Tibial nerve (tissue), 4 donors: Measurements from ENCODE around the gene CEP112. TPM values are rescaled to one million over a fixed set of nuclear protein-coding genes. Genes with fewer than 3 reads are reported as not detected.

Experiments
- DNase-seq, 2 donors: peaks; one replicate each; pipeline ENCODE4 v3.0.0-alpha.2; 2019; ENCODE audit warnings: low spot score in 2 of 2
- H3K27ac ChIP-seq, 4 donors: fragments of 200-600 bp; sonication (generic) in 3 of 4; one replicate each; pipeline ENCODE4 v1.5.1; 2017 to 2019; ENCODE audit warnings: mild to moderate bottlenecking in 1 of 4
- H3K27me3 ChIP-seq, 2 donors: fragments of 200-600 bp; sonication (generic) in 1 of 2; one replicate each; pipeline versions ENCODE4 v1.5.1 to v1.6.0; 2017 to 2019
- H3K36me3 ChIP-seq, 3 donors: fragments of 200-600 bp; sonication (generic); one replicate each; pipeline ENCODE4 v1.5.1; 2018 to 2019
- H3K4me1 ChIP-seq, 4 donors: fragments of 200-600 bp; sonication (generic) in 3 of 4; one replicate each; pipeline ENCODE4 v1.5.1; 2017 to 2019
- H3K4me3 ChIP-seq, 4 donors: fragments of 200-600 bp; sonication (generic) in 3 of 4; one replicate each; pipeline ENCODE4 v1.5.1; 2017 to 2019; ENCODE audit warnings: mild to moderate bottlenecking in 1 of 4, moderate library complexity in 1 of 4
- H3K9me3 ChIP-seq, 4 donors: fragments of 200-600 bp; sonication (generic) in 3 of 4; one replicate each; pipeline ENCODE4 v1.5.1; 2017 to 2019
- EP300 ChIP-seq, 2 donors: sonication (generic); formaldehyde crosslinking; IDR thresholded peaks; one replicate each; pipeline ENCODE4 v1.6.1; 2017; ENCODE audit warnings: antibody characterized with exemption in 2 of 2, mild to moderate bottlenecking in 1 of 2
- POLR2A ChIP-seq, 2 donors: fragments of 450-650 bp; IDR thresholded peaks; one replicate each; pipeline ENCODE4 v1.6.1; 2017; ENCODE audit warnings: antibody characterized with exemption in 2 of 2, mild to moderate bottlenecking in 2 of 2, moderate library complexity in 2 of 2
- WGBS, 2 donors: methylation state at CpG; one replicate each; pipeline ENCODE4 v1.1.5; 2018; 5-methylcytosine and 5-hydroxymethylcytosine counted together
- total RNA-seq, 4 donors: library from RNA; depleted of rRNA; stranded (reverse); fragments of >200 nt; gene quantifications; one replicate each; pipeline ENCODE4 v1.1.0, GENCODE V29; 2016
- TF ChIP-seq, protein P1 (sequence below), 5 experiments: fragments of 200-600 bp in 3 of 5; fragments of 450-650 bp in 2 of 5; sonication (generic) in 3 of 5; IDR thresholded peaks; one replicate each; pipeline ENCODE4 v1.5.1; 2016 to 2019; ENCODE audit warnings: antibody characterized with exemption in 5 of 5, mild to moderate bottlenecking in 3 of 5, moderate library complexity in 2 of 5

Gene CEP112
- total RNA-seq, 4 donors from 2014 or later, result 26.0 to 46.8 (median 34.2) TPM

DNA sequence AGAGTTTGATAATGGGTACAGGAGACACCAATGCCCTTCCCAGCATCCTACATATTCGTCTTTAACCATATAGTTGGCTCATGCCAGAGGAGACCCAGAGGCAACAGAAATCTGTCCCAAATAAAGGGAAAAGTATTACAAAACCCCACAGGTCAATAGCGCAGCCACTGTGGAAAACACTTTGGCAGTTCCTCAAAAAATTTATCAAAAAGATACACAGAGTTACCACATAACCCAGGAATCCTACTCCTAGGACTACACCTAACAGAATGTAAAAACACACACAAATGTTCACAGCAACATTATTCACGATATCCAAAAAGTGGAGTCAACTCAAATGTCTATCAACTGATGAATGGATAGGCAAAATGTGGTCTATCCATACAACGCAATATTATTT lies 135.8 kb downstream of the CEP112 start:
- H3K9me3 ChIP-seq, result peaks cover 0 to 15% (median 0%) of the 10 kb centered on the region in 4 donors
- TF ChIP-seq, protein P1, sequence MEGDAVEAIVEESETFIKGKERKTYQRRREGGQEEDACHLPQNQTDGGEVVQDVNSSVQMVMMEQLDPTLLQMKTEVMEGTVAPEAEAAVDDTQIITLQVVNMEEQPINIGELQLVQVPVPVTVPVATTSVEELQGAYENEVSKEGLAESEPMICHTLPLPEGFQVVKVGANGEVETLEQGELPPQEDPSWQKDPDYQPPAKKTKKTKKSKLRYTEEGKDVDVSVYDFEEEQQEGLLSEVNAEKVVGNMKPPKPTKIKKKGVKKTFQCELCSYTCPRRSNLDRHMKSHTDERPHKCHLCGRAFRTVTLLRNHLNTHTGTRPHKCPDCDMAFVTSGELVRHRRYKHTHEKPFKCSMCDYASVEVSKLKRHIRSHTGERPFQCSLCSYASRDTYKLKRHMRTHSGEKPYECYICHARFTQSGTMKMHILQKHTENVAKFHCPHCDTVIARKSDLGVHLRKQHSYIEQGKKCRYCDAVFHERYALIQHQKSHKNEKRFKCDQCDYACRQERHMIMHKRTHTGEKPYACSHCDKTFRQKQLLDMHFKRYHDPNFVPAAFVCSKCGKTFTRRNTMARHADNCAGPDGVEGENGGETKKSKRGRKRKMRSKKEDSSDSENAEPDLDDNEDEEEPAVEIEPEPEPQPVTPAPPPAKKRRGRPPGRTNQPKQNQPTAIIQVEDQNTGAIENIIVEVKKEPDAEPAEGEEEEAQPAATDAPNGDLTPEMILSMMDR (IDR thresholded peaks at IDR 0.05), result no peak
- TF ChIP-seq POLR2A (IDR thresholded peaks at IDR 0.05), result no peak
- TF ChIP-seq EP300 (IDR thresholded peaks at IDR 0.05), result no peak
- 94 to 97% methylated on average over 4 of the region's 4 CpGs for WGBS, 2 donors

DNA sequence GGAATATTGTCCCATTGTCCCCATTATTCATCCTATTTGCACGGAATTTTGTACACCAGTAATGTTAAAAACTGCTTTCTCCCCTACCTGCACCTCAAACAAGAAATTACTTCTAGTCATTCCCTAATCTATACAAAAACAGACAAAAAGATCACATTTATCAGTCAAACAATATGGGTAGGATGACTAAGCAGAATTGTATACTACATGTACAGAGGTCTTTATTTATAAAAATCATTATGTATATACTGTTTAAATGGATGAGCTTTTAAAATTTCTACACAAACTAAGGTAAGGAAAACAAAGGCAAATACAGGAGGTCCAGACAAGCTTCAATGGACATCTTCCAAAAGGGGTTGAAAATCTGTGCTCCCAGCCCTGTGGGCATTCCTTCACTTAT lies 137.7 kb downstream of the CEP112 start:
- 92 to 98% methylated on average over 1 of the region's 1 CpG for WGBS, 2 donors
- Histone ChIP-seq H3K27me3 (no peaks in the 10 kb centered on the region), H3K27ac (no peak overlapping the region), H3K4me1 (no peaks in the 10 kb centered on the region), H3K4me3 (no peak overlapping the region), H3K36me3 (peaks cover 0 to 62% (median 0%) of the 10 kb centered on the region in 3 donors), H3K9me3 (no peaks in the 10 kb centered on the region)
- TF ChIP-seq POLR2A (IDR thresholded peaks at IDR 0.05) (no peak), EP300 (IDR thresholded peaks at IDR 0.05) (no peak)
- TF ChIP-seq, protein P1 (IDR thresholded peaks at IDR 0.05), result no peak
- no peak for DNase-seq

More for the DNA sequence above, 135.8 kb downstream of the CEP112 start:
- DNase-seq, result no peak
- Histone ChIP-seq H3K36me3 (peaks cover 0 to 74% (median 0%) of the 10 kb centered on the region in 3 donors), H3K27me3 (no peaks in the 10 kb centered on the region), H3K27ac (no peak overlapping the region), H3K4me3 (no peak overlapping the region), H3K4me1 (no peaks in the 10 kb centered on the region)

DNA sequence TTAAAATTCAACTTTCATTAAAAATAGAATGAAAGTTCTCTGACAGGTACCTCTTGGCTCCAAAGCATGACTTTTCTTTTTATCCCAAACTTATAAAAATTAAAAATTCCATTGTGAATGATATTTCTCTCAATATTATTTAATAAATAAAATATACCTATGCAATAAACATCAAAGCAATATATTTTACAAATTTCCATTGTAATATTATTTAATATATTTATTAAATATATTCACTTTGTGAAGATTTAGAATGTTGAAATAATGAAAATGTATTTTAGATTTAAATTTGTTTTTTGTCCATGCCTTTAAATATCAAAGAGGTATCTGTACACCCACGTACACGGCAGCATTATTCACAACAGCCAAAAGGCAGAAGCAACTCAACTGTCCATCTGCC lies 147.8 kb downstream of the CEP112 start:
- no peaks in the 10 kb centered on the region for H3K4me1 ChIP-seq
- H3K9me3 ChIP-seq, result no peaks in the 10 kb centered on the region
- no peaks in the 10 kb centered on the region for H3K27me3 ChIP-seq
- WGBS, 2 donors, result 43 to 66% methylated on average over 2 of the region's 2 CpGs
- H3K27ac ChIP-seq, result no peak overlapping the region
- TF ChIP-seq POLR2A (IDR thresholded peaks at IDR 0.05) (no peak), EP300 (IDR thresholded peaks at IDR 0.05) (no peak)
- TF ChIP-seq, protein P1 (IDR thresholded peaks at IDR 0.05), result no peak
- no peak overlapping the region for H3K4me3 ChIP-seq
- DNase-seq, result no peak
- H3K36me3 ChIP-seq, result peaks cover 0 to 8% (median 0%) of the 10 kb centered on the region in 3 donors

DNA sequence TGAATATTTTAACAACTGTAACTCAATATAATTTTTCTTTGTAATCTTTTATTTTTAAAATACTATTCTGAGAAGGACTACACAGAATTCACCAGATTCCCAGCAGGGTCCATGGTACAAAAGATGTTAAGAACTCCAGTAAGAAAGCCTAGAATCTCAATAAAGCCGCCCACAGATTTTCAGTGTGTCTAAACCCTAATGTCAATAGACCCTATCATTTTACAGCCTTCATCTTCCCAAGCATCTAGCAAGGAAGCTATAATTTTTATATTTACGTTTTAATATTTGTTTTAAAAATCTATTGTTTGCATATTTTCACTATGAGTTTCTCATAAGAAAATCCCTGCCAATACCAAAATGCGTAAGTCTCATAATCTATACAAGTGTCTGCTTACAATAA lies 148.5 kb downstream of the CEP112 start:
- 72 to 77% methylated on average over 3 of the region's 3 CpGs for WGBS, 2 donors
- no peak for DNase-seq
- no peak for TF ChIP-seq POLR2A (IDR thresholded peaks at IDR 0.05)
- TF ChIP-seq, protein P1 (IDR thresholded peaks at IDR 0.05), result no peak
- TF ChIP-seq EP300 (IDR thresholded peaks at IDR 0.05), result no peak
- Histone ChIP-seq H3K4me1 (no peaks in the 10 kb centered on the region), H3K27me3 (no peaks in the 10 kb centered on the region), H3K9me3 (no peaks in the 10 kb centered on the region), H3K4me3 (no peak overlapping the region), H3K36me3 (peaks cover 0 to 8% (median 0%) of the 10 kb centered on the region in 3 donors), H3K27ac (no peak overlapping the region)

DNA sequence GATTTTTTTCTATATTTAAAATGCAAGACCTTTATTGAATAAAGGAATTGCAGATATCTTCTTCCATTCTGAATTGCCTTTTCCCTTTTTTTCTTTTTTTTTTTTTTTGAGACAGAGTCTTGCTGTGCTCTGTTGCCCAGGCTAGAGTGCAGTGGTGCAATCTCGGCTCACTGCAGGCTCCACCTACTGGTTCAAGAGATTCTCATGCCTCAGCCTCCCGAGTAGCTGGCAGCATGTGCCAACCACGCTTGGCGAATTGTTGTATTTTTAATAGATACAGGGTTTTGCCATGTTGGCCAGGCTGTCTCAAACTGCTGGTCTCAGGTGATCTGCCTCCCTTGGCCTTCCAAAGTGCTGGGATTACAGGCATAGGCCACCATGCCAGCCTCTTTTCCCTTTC lies 151.5 kb downstream of the CEP112 start:
- no peaks in the 10 kb centered on the region for H3K36me3 ChIP-seq
- no peak for DNase-seq
- H3K27ac ChIP-seq, result no peak overlapping the region
- no peaks in the 10 kb centered on the region for H3K27me3 ChIP-seq
- TF ChIP-seq EP300 (IDR thresholded peaks at IDR 0.05), result no peak
- TF ChIP-seq, protein P1 (IDR thresholded peaks at IDR 0.05), result no peak
- TF ChIP-seq POLR2A (IDR thresholded peaks at IDR 0.05), result no peak
- H3K9me3 ChIP-seq, result no peaks in the 10 kb centered on the region
- H3K4me1 ChIP-seq, result no peaks in the 10 kb centered on the region
- WGBS, 2 donors, result 63 to 71% methylated on average over 4 of the region's 4 CpGs
- H3K4me3 ChIP-seq, result no peak overlapping the region
